Ureter (tissue), 1 donor: Measurements from ENCODE around the gene PRR12. TPM values are rescaled to one million over a fixed set of nuclear protein-coding genes. Genes with fewer than 3 reads are reported as not detected.

Experiments
- DNase-seq: peaks from one replicate; pipeline ENCODE4 v3.0.0-alpha.2; 2020; ENCODE audit warnings: low spot score
- total RNA-seq: library from RNA; stranded (reverse); gene quantifications from one replicate; pipeline ENCODE4 v1.2.4, GENCODE V29; 2023
- donor health status: DM: yes; HTN: yes; CAD: no.

The PRR12 gene
- total RNA-seq, 1 donor from 2014 or later, result 40.6 TPM

GRCh38 chr19:49662011-49662410 lies 71.0 kb downstream of the PRR12 start:
- DNase-seq, result no peak

GRCh38 chr19:49663224-49663623 lies 72.2 kb downstream of the PRR12 start:
- no peak for DNase-seq

GRCh38 chr19:49664171-49665035 lies 73.4 kb downstream of the PRR12 start:
- DNase-seq, result peak; percentile 94

GRCh38 chr19:49665036-49665350 lies 74.0 kb downstream of the PRR12 start:
- DNase-seq, result no peak

- peak; percentile 99 for DNase-seq
Observed at GRCh38 chr19:49665351-49666119, 74.6 kb downstream of the PRR12 start, which contains the start of the genes BCL2L12 and IRF3. Gene BCL2L12, plus strand, starts transcription at chr19:49665933. Its CDS starts 760 bp downstream, at chr19:49666693. Gene IRF3, minus strand, starts transcription at chr19:49665857. Its CDS starts 1,019 bp downstream, at chr19:49664838.

GRCh38 chr19:49666120-49666444 lies 75.1 kb downstream of the PRR12 start:
- DNase-seq, result no peak

- DNase-seq, result no peak
Observed at GRCh38 chr19:49667473-49667872, 76.5 kb downstream of the PRR12 start.

- no peak for DNase-seq
Observed at GRCh38 chr19:49669516-49669915, 78.5 kb downstream of the PRR12 start.

- peak; percentile 69 for DNase-seq
Observed at GRCh38 chr19:49672131-49672919, 81.3 kb downstream of the PRR12 start.

Other genes starting within 250 kb of the PRR12 start
- gene TEAD2, start 228.8 kb upstream of the PRR12 start, total RNA-seq, result 22.9 TPM
- 0.62 TPM for gene DKKL1, start 227.3 kb upstream of the PRR12 start, total RNA-seq
- gene KASH5, start 202.9 kb upstream of the PRR12 start, total RNA-seq, result not detected
- gene PTH2, start 167.7 kb upstream of the PRR12 start, total RNA-seq, result not detected
- not detected for gene GFY, start 165.8 kb upstream of the PRR12 start, total RNA-seq
- 0.55 TPM for gene SLC17A7, start 149.7 kb upstream of the PRR12 start, total RNA-seq
- gene PIH1D1, start 139.4 kb upstream of the PRR12 start, total RNA-seq, result 47.4 TPM
- 24.0 TPM for gene ALDH16A1, start 138.0 kb upstream of the PRR12 start, total RNA-seq
- gene FLT3LG, start 117.0 kb upstream of the PRR12 start, total RNA-seq, result 12.7 TPM
- gene RPL13A, start 103.6 kb upstream of the PRR12 start, total RNA-seq, result 3,508 TPM
- gene RPS11, start 94.7 kb upstream of the PRR12 start, total RNA-seq, result 1,912 TPM
- 106 TPM for gene FCGRT, start 78.5 kb upstream of the PRR12 start, total RNA-seq
- 18.6 TPM for gene RCN3, start 63.2 kb upstream of the PRR12 start, total RNA-seq
- gene NOSIP, start 10.6 kb upstream of the PRR12 start, total RNA-seq, result 35.6 TPM
- gene PRRG2, start 9.9 kb upstream of the PRR12 start, total RNA-seq, result 13.2 TPM
- gene RRAS, start 49.0 kb downstream of the PRR12 start, total RNA-seq, result 59.1 TPM
- gene SCAF1, start 51.0 kb downstream of the PRR12 start, total RNA-seq, result 55.7 TPM
- gene IRF3, start 74.7 kb downstream of the PRR12 start, total RNA-seq, result 108 TPM
- gene BCL2L12, start 74.8 kb downstream of the PRR12 start, total RNA-seq, result 12.6 TPM
- gene PRMT1, start 86.1 kb downstream of the PRR12 start, total RNA-seq, result 166 TPM
- 4.1 TPM for gene ADM5, start 98.4 kb downstream of the PRR12 start, total RNA-seq
- 3.1 TPM for gene CPT1C, start 99.9 kb downstream of the PRR12 start, total RNA-seq
- 0.44 TPM for gene TSKS, start 172.1 kb downstream of the PRR12 start, total RNA-seq
- 66.6 TPM for gene AP2A1, start 175.8 kb downstream of the PRR12 start, total RNA-seq
- gene FUZ, start 222.1 kb downstream of the PRR12 start, total RNA-seq, result 13.0 TPM
- 42.2 TPM for gene MED25, start 227.1 kb downstream of the PRR12 start, total RNA-seq